ENCODE data around the gene CA11.

The CA11 gene

GRCh38 chr19:48595171-48595570, 50.8 kb downstream of the CA11 start:
- no peak for DNase-seq (ENCODE audit: low read depth)
- H3K4me3 ChIP-seq (ENCODE audit: low read depth, low read length): no peak overlapping the region
- TF ChIP-seq POLR2A (IDR thresholded peaks at IDR 0.05; ENCODE audit: extremely low read depth, insufficient read length) (no peak), MYC (IDR thresholded peaks at IDR 0.05; ENCODE audit: low read depth, low read length) (no peak), MAX (IDR thresholded peaks at IDR 0.05; ENCODE audit: low read depth, low read length) (no peak), CTCF (IDR thresholded peaks at IDR 0.05; ENCODE audit: low read depth, low read length) (no peak)

GRCh38 chr19:48591021-48591420, 55.0 kb downstream of the CA11 start:
- peak; percentile 81 for DNase-seq (ENCODE audit: low read depth)
- no peak overlapping the region for H3K4me3 ChIP-seq (ENCODE audit: low read depth, low read length)
- TF ChIP-seq POLR2A (IDR thresholded peaks at IDR 0.05; ENCODE audit: extremely low read depth, insufficient read length): no peak
- TF ChIP-seq MAX (IDR thresholded peaks at IDR 0.05; ENCODE audit: low read depth, low read length): no peak
- 0 out of 2 replicates have a peak, but pooled peaks have one; percentile 23 for TF ChIP-seq MYC (IDR thresholded peaks at IDR 0.05; ENCODE audit: low read depth, low read length)
- peak; percentile 65 for TF ChIP-seq CTCF (IDR thresholded peaks at IDR 0.05; ENCODE audit: low read depth, low read length)

GRCh38 chr19:48588670-48589401, 57.2 kb downstream of the CA11 start:
- TF ChIP-seq MAX (IDR thresholded peaks at IDR 0.05; ENCODE audit: low read depth, low read length) (peak; percentile 89), CTCF (IDR thresholded peaks at IDR 0.05; ENCODE audit: low read depth, low read length) (peak; percentile 100), POLR2A (IDR thresholded peaks at IDR 0.05; ENCODE audit: extremely low read depth, insufficient read length) (peak; percentile 48), MYC (IDR thresholded peaks at IDR 0.05; ENCODE audit: low read depth, low read length) (peak; percentile 86)
- H3K4me3 ChIP-seq (ENCODE audit: low read depth, low read length): peak overlapping the region; percentile 18
- DNase-seq (ENCODE audit: low read depth): peak; percentile 100

Data from NB4 (cell line).